DOHH2 (cell line): ENCODE results near the gene CNTNAP3.
"Not testable (repeated sequence)": the region's sequence is repeated elsewhere in the genome, so short reads cannot be mapped to it uniquely, and the experiment has no call there.

Experiments used
- H3F3A ChIP-seq: fragments of 200-600 bp; sonication (generic), shearing (Covaris generic); 2 replicates; pipeline ENCODE4 v1.6.0; 2016; ENCODE audit warnings: antibody characterized with exemption, mild to moderate bottlenecking; ENCODE audit not compliant: control insufficient read depth, insufficient read depth
- H3K27ac ChIP-seq: fragments of 200-600 bp; sonication (generic); 2 replicates; pipeline ENCODE4 v1.5.1; 2014; ENCODE audit warnings: low read depth, mild to moderate bottlenecking, low read length, moderate library complexity
- H3K27me3 ChIP-seq: fragments of 200-600 bp; sonication (generic); 2 replicates; pipeline ENCODE4 v1.6.1; 2014; ENCODE audit warnings: mild to moderate bottlenecking, low read length, mixed read lengths; ENCODE audit not compliant: control insufficient read depth
- H3K36me3 ChIP-seq: fragments of 200-600 bp; sonication (generic); 2 replicates; pipeline ENCODE4 v1.6.1; 2014; ENCODE audit warnings: mild to moderate bottlenecking, low read length, moderate library complexity, mixed read lengths; ENCODE audit not compliant: control insufficient read depth
- H3K4me1 ChIP-seq: fragments of 200-600 bp; sonication (generic); 2 replicates; pipeline ENCODE4 v1.6.1; 2014; ENCODE audit warnings: mild to moderate bottlenecking, low read length, mixed read lengths; ENCODE audit not compliant: control insufficient read depth
- H3K4me2 ChIP-seq: fragments of 200-600 bp; sonication (generic); 2 replicates; pipeline ENCODE4 v1.6.0; 2014; ENCODE audit warnings: mild to moderate bottlenecking, low read length, moderate library complexity
- H3K4me3 ChIP-seq: fragments of 200-600 bp; sonication (generic); 2 replicates; pipeline ENCODE4 v1.5.1; 2014; ENCODE audit warnings: mild to moderate bottlenecking, low read length, mixed read lengths
- H3K79me2 ChIP-seq: fragments of 200-600 bp; sonication (generic); 2 replicates; pipeline ENCODE4 v1.6.1; 2014; ENCODE audit warnings: mild to moderate bottlenecking, low read length, mixed read lengths; ENCODE audit not compliant: control insufficient read depth
- H3K9me2 ChIP-seq: fragments of 200-600 bp; sonication (generic); replicated peaks from 2 replicates; pipeline ENCODE4 v1.6.1; 2014; ENCODE audit warnings: mild to moderate bottlenecking, low read length, mixed read lengths; ENCODE audit not compliant: control insufficient read depth
- H3K9me3 ChIP-seq: fragments of 200-600 bp; sonication (generic); 2 replicates; pipeline ENCODE4 v1.6.1; 2014; ENCODE audit warnings: antibody characterized with exemption, low read length, mixed read lengths; ENCODE audit not compliant: control insufficient read depth, insufficient read depth
- H4K20me1 ChIP-seq: fragments of 200-600 bp; sonication (generic); 2 replicates; pipeline ENCODE4 v1.6.0; 2014; ENCODE audit warnings: low read depth, mild to moderate bottlenecking, antibody characterized with exemption, low read length, moderate library complexity; ENCODE audit not compliant: control insufficient read depth, insufficient read depth

The CNTNAP3 gene

DNA sequence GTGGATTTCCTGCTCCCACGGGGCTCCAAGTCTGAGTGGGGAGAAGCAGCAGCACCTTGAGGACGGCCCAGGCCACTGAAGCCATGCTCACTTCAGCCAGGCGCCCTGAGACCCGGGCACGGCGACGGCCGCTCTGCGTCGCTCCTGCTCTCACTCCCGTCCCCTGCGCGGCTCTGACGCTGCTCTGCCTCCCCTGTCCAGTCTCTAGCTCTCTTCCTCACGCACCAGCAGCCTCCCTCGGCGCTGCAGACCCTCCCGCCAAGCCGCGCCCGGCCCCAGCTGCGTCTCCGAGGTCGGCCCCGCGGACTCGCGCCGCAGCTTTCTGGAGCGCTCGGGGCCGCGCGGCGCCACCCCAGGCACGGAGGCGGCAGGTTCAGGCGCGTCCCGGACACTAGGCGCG lies at the start of gene CNTNAP3:
Gene CNTNAP3, minus strand, starts transcription at position 188 of the 400 bp plus-strand sequence. Its CDS starts 103 bp downstream, at position 85.
- not testable (repeated sequence) for H3K4me1 ChIP-seq, H4K20me1 ChIP-seq, H3K4me2 ChIP-seq, H3K9me3 ChIP-seq, H3K36me3 ChIP-seq, H3K9me2 ChIP-seq, H3F3A ChIP-seq, H3K27ac ChIP-seq, H3K79me2 ChIP-seq, H3K4me3 ChIP-seq, H3K27me3 ChIP-seq

DNA sequence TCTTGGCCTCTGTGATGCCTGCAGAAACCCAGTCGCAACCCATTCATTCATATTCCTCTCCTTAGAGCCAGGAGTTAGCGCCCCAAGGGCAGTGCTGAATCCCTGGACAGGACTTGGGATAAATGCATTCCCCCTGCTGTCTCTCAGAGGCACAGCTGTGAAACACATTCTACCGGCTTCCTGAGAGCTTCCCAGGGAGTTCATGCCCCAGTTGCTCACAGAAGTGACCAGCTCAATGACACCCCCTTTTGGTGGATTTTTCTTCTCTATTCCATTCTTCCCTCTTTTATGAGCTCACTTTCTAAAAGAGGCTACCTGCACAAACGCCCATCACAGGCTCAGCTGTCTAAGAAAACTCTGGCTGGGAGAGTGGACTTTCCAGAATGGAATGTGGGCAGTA lies 8.0 kb downstream of the CNTNAP3 start:
- not testable (repeated sequence) for H3K9me3 ChIP-seq, H3K4me3 ChIP-seq, H3K4me1 ChIP-seq, H3K36me3 ChIP-seq, H3K9me2 ChIP-seq, H3K4me2 ChIP-seq, H3F3A ChIP-seq, H3K79me2 ChIP-seq, H3K27me3 ChIP-seq, H4K20me1 ChIP-seq, H3K27ac ChIP-seq

- not testable (repeated sequence) for H3K36me3 ChIP-seq, H3K27ac ChIP-seq, H3K79me2 ChIP-seq, H3K9me3 ChIP-seq, H3K27me3 ChIP-seq, H3K4me2 ChIP-seq, H4K20me1 ChIP-seq, H3K9me2 ChIP-seq, H3F3A ChIP-seq, H3K4me3 ChIP-seq, H3K4me1 ChIP-seq
These were observed 45.5 kb downstream of the CNTNAP3 start for GRCh38 chr9:39242513-39242912.

DNA sequence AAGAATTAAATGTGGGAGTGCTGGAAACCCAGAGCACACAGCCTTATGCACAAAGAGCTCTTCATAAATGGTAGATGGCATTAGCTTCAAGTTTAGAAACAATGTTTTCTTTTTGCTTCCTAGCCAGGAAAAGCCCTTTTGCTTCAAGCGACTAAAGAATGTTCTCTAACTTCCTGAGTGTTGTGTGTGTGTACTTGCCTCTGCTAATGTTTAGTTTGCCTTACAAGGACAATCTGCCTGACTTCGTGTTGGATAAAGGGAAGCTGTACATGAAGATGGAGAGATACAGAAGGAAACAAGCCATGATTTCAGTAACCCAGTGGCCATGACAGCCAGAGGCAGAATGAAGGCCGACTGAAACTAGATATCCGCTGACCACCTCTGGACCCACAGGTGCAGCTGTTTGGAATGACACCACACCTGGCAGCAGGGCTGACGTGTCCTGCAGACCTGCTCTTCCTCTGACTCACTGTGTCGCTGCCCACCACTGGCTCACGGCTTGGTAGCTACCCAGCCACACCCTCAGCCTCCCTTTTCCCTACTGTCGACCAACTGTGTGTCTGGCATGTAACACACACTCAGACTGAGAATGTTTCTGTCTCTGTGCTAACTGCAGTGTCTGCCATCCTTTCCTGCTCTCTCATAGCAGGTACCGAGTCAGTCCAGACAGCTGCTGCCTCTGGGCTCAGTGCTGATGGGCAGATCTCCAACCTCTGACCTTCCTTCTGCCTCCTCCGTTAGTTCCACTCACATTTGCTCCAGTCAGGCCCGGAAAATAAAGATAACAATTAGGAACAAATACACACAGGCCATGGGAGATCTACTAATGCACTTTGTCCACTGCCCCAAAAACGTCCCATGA lies 55.6 kb downstream of the CNTNAP3 start:
- H3K27me3 ChIP-seq, H3K4me3 ChIP-seq, H3K79me2 ChIP-seq, H3K4me2 ChIP-seq, H3F3A ChIP-seq, H3K9me2 ChIP-seq, H3K27ac ChIP-seq, H4K20me1 ChIP-seq, H3K9me3 ChIP-seq, H3K36me3 ChIP-seq, H3K4me1 ChIP-seq: not testable (repeated sequence)

DNA sequence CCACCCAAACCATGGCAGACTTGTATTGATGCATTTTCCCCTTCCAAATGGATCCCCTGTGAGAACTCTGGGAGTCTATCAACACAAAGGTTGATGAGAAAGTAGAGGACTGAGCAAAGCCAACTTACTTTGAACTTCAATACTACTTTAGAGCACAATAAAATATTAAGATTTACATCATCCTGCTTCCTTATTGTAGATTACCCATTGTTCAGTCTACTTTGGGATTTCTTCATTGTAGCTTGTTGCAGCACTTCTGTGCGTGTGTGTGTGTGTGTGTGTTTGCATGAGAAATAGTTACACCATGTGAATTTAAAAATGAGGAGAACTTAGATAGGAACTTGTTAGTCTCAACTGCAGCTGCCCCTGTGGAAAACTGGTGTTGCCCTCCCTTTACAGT lies 72.0 kb downstream of the CNTNAP3 start:
- H3K4me3 ChIP-seq, H4K20me1 ChIP-seq, H3K9me2 ChIP-seq, H3K9me3 ChIP-seq, H3K79me2 ChIP-seq, H3K36me3 ChIP-seq, H3K4me1 ChIP-seq, H3K27ac ChIP-seq, H3K4me2 ChIP-seq, H3F3A ChIP-seq, H3K27me3 ChIP-seq: not testable (repeated sequence)

- H3F3A ChIP-seq, H3K9me2 ChIP-seq, H3K27me3 ChIP-seq, H3K36me3 ChIP-seq, H3K4me1 ChIP-seq, H3K79me2 ChIP-seq, H3K27ac ChIP-seq, H3K4me2 ChIP-seq, H3K9me3 ChIP-seq, H3K4me3 ChIP-seq, H4K20me1 ChIP-seq: not testable (repeated sequence)
These were observed 78.2 kb downstream of the CNTNAP3 start for GRCh38 chr9:39209773-39210172.

GRCh38 chr9:39206643-39207042 lies 81.3 kb downstream of the CNTNAP3 start:
- H3K4me1 ChIP-seq, H3K4me2 ChIP-seq, H3K79me2 ChIP-seq, H4K20me1 ChIP-seq, H3K9me2 ChIP-seq, H3K9me3 ChIP-seq, H3F3A ChIP-seq, H3K27ac ChIP-seq, H3K27me3 ChIP-seq, H3K36me3 ChIP-seq, H3K4me3 ChIP-seq: not testable (repeated sequence)

DNA sequence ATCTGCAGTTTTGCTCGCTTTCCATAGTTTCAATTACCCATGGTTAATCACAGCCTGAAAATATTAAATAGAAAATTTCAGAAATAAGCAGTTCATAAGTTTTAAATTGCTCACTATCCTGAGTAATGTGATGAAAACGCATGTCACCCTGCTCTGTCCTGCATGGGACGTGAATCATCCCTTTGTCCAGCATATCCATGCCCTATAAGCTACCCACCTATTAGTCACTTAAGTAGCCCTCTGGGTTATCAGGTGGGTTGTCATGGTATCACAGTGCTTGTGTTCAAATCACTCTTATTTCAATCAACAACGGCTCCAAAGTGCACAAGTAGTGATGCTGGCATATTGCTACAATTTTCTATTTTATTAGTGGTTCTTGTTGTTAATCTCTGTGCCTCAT lies 82.1 kb downstream of the CNTNAP3 start:
- H3K9me3 ChIP-seq, H3K79me2 ChIP-seq, H3K4me2 ChIP-seq, H3K27ac ChIP-seq, H3K36me3 ChIP-seq, H3K27me3 ChIP-seq, H3K4me3 ChIP-seq, H4K20me1 ChIP-seq, H3K4me1 ChIP-seq, H3F3A ChIP-seq, H3K9me2 ChIP-seq: not testable (repeated sequence)
